Amniotic stem cell (primary cell): ENCODE measurements around the gene OR14J1.
"Not testable (repeated sequence)": the region's sequence is repeated elsewhere in the genome, so short reads cannot be mapped to it uniquely, and the experiment has no call there.

Source experiments
- DNase-seq: peaks from one replicate; lab custom pipeline; 2025; lab: John Stamatoyannopoulos, UW

OR14J1 gene, protein sequence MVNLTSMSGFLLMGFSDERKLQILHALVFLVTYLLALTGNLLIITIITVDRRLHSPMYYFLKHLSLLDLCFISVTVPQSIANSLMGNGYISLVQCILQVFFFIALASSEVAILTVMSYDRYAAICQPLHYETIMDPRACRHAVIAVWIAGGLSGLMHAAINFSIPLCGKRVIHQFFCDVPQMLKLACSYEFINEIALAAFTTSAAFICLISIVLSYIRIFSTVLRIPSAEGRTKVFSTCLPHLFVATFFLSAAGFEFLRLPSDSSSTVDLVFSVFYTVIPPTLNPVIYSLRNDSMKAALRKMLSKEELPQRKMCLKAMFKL

DNA sequence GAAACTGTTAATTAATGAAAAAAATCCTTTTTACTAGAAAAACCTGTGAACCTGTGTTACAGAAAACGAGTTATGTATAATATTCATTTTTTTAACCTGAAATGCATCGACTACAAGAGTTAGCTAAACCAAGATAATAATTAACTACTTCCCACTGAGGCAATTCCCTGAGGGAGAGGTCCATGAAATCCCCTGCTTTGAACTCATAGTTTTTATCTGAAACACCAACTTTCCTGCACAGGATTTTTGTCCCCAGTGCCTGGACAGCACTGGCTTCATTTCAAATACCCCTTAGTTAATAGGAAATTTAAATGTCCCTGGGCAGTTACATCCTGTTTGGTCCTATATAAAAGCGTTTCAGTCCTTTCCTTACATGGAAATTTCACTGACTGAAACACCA is at the start of gene OR14J1:
OR14J1 (plus strand) TSS at position 386 of the 400 bp plus-strand sequence. CDS start 4,989 bp downstream, outside the sequence.
- no peak for DNase-seq

DNA sequence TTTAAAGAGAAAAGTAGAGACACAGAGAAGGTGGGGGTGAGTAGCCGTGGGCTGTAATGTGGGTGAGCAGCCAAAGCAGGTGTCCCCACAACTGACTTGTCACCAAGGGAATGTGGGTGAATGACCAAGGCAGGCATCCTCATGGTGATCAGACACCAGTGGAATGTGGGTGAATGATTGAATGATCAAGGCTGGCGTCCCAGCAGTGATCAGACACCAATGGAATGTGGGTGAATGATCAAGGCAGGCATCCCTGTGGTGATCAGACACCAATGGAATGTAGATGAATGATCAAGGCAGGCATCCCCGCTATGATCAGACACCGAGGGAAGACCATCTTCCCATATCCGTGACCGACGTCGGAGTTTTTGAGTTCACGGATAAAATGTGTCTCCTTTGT is 49.8 kb upstream of the OR14J1 start:
- DNase-seq, result no peak

DNA sequence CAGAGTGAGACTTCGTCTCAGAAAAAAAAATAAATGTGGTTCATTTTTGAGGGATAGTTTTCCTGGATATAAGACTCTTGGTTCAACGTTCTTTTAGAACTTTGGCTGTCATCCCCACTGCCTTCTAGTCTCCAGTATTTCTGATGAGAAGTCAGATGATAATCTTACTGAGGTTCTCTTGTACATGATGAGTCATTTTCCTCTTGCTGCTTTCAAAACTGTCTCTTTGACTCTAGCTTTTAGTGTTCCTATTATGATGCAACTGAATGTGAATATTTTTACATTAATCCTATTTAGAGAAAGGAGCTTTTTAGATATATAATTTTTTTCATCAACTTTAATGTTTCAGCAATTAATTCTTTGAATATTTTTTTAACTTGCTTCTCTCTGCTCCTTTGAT is 46.0 kb upstream of the OR14J1 start:
- DNase-seq, result no peak

DNA sequence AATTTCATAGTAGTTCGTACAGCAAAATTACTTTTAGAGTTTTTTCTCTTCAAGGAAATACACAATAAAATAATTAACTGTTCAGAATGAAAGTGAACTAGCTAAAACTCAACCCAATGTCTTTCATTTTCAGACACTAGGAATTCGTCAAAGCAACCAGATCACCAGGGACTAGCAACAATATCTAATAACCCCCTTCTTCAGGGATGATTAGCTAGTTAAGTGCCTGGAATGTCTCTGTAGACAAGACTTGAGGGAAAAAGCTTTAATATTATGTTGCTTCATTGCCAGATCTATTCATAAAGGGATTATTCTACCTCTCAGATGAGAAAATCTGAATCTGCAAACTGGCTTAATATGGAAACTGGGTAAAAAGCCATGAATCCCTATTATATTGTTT is 41.8 kb upstream of the OR14J1 start:
- DNase-seq, result no peak

DNA sequence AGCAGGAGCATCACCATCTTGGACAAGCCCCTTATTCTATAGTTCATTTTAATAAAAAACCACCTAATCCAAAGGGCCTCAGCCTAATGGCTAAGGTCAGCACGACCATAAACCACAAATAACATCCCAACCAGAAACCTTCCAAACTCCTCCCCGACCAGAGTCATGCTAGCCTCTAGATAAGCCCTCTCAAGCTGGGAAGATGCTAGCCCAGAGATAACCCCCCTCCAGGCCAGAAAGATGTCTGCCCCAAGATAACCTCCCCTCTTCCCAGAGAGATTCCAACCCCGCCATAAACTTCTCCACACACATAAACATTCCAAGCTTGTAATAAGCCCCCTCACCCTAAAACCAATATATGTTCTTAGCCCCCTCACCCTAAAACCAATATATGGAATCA is 38.5 kb upstream of the OR14J1 start:
- no peak for DNase-seq

DNA sequence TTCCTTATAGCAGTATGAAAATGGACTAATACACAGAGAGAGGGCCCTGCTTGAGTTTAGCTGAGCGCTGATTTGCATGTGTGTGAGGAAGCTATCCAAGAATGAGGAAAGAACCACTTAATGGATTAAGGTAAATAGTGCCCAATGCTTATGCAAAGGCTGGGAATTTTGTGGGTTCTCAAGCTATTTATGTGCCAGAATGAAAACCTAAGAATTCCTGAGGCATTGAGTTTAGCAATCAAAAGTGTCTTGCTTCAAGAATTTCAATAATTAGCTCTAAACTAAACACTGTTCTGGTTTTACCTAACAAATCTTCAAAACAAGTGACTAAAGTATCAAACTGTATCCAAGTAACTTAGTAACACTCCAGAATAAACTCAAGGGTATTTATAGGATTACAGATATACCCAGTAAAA is 7.0 kb upstream of the OR14J1 start:
- DNase-seq, result no peak

DNA sequence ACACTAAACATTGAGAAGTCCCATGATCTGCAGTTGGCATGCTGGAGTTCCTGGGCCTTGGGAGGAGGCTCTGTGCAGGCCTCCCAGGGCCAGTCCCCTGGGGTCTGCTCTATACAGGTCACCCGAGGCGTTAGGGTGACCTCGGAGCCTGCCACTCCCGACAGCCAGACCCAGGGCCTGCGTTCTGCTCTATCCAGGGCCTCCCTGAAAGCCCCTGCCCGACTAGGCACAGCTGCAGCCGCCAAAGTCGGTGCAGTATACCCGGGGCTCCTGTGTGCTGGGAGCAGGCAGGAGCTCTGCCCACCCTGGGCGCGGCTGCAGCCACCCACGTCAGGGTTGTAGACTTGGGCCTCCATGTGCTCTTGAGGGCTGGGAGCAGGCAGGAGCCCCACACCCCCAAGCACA is 6.3 kb upstream of the OR14J1 start:
- no peak for DNase-seq

DNA sequence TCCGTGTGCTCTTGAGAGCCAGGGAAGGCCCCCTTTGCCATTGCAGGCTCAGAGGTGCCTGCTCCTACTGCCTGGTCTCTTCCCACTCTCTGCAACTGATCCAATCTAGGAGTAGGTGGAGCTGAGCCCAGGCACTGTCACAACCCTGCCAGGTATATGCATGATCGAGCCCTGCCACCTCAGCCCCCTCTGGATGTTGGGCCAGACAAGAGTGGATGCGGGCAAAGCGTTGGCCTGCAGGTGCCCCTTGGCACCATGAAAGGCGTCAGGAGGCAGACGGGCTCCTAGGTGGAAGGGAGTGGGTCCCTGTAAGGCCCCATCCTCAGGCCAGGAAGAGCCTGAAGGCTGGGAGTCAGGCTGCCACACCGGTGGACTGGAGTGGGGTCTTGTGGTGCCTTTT is 5.9 kb upstream of the OR14J1 start:
- DNase-seq, result no peak

DNA sequence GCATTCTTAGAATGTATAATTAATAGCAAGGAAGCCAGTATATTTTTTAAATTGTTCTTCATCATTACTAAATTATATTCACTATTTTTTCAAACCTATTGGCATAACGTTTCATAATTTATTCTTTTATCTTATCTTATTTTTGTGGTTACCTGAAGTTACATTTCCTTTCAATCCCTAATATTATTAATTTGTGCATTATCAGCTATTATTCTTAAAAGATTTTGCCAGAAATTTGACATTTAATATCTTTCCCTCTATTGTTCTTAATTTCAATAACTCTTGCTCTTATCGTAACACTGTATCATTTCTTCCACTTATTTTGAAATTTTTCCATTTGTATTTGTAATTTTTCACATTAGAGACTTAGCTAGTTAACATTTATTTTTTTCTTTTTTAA is 18.4 kb downstream of the OR14J1 start:
- no peak for DNase-seq

DNA sequence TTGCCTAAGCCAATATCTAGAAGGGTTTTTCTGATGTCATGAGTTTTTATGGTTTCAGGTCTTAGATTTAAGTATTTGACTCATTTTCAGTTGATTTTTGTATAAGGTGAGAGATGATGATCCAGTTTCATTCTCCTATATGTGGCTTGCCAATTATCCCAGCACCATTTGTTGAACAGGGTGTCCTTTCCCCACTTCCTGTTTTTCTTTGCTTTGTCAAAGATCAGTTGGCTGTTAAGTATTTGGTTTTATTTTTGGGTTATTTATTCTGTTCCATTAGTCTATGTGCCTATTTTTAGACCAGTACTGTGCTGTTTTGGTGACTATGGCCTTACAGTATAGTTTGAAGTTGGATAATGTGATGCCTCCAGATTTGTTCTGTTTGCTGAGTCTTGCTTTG is 21.8 kb downstream of the OR14J1 start:
- not testable (repeated sequence) for DNase-seq

DNA sequence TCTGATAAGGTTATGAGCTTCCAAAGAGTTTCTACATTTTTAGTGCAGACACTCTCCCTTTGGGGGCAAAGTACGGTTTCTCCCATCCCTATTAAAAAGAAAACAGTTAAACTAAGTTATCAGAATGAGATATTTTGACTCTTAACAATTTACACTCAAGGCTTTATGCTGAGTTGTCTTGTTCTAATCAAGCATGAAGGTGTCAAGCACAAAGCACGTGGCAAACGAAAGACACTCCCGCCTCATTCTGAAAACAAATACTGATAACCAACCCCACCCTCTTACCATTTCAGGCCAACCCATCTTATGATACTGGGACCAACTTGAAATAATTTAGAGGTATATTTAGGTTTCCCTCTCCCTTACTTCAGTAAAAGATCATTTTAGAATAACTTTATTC is 24.3 kb downstream of the OR14J1 start:
- no peak for DNase-seq

DNA sequence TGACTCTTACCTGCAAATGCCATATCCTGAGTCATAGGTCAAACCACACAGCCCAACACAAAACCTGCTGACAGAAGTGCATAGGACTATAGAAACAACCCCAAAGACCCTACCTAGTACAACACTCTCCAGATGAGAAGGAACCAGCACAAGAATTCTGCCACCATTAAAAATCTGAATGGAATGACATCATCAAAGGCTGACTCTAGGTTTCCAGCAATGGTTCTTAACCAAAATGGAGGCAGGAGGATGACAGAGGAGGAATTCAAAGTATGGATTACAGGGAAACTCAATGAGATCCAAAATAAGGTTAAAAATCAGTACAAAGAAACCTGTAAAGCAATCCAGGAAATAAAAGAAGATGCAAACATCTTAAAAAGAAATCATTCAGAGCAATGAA is 31.2 kb downstream of the OR14J1 start:
- DNase-seq, result no peak

DNA sequence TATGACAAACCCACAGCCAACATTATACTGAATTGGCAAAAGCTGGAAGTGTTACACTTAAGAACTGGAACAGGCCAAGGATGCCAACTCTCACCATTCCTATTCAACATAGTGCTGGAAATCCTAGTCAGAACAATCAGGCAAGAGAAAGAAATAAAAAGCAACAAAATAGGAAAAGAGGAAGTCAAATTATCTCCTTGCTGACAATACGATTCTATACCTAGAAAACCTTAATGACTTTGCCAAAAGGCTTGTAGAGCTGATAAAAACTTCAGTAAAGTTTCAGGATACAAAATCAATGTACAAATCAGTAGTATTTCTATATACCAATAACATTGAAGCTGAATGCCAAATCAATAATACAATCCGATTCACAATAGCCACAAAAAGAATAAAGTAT is 34.8 kb downstream of the OR14J1 start:
- DNase-seq, result no peak

DNA sequence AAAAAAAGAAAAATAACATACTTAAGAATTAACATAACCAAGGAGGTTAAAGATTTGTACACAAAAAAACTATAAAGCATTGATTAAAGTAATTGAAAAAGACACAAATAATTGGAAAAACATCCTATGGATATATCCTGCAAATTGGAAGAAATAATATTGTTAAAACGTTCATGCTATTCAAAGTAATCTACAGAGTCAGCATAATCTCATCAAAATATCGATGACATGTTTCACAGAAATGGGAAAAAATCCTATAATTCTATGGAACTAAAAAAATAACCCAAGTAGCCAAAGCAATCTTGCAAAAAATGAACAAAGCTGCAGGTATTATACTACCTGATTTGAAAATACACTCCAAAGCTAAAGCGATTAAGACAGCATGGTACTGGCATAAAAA is 43.9 kb downstream of the OR14J1 start:
- no peak for DNase-seq

DNA sequence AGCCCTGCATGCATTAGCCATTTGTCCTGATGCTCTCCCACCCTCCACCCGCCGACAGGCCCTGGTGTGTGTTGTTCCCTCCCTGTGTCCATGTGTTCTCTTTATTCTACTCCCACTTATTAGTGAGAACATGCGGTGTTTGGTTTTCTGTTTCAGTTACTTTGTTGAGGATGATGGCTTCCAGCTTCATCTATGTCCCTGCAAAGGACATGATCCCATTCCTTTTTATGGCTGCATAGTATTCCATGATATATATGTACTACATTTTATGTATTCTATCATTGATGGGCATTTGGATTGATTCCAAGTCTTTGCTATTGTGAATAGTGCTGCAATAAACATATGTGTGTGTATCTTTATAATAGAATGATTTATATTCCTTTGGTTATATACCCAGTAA is 47.8 kb downstream of the OR14J1 start:
- DNase-seq, result not testable (repeated sequence)

DNA sequence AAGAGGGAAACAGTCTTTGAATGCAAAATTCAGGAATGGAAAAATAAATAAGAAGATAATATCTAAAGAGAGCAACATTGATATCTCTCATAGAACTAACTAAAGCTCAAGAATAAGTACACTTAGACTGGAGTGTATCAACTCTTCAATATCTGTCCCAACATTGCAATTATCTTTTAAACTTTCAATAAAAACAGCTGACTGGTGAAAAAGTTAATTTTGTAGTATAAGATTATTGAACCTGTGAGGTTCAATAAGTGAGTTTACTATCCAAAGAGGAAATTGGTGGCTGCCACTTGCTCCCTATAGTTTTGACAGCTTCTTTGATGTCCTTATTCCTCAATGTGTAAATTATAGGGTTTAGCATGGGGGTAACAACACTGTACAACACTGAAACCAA is 53.5 kb downstream of the OR14J1 start:
- DNase-seq, result no peak

DNA sequence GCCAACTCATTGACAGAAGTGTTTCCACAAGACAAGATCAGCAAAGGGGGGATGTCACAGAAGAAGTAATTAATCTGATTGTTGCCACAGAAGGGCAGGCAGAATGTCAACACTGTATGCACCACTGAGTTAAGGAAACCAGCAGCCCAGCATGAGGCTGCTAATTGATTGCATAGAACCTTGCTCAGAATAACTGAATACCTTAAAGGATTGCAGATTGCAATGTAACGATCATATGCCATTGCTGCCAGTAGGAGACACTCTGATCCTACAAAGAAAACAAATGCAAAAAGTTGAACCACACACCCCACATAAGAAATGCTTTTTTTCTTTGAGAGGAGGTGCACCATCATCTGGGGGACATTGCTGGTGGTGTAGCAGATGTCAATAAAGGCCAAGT is 54.1 kb downstream of the OR14J1 start:
- no peak for DNase-seq
